ENCODE measurements around the gene PROB1. TPM values are rescaled to one million over a fixed set of nuclear protein-coding genes. Genes with fewer than 3 reads are reported as not detected.

PROB1 gene
- total RNA-seq, 1 donor: 0.99 TPM

DNA sequence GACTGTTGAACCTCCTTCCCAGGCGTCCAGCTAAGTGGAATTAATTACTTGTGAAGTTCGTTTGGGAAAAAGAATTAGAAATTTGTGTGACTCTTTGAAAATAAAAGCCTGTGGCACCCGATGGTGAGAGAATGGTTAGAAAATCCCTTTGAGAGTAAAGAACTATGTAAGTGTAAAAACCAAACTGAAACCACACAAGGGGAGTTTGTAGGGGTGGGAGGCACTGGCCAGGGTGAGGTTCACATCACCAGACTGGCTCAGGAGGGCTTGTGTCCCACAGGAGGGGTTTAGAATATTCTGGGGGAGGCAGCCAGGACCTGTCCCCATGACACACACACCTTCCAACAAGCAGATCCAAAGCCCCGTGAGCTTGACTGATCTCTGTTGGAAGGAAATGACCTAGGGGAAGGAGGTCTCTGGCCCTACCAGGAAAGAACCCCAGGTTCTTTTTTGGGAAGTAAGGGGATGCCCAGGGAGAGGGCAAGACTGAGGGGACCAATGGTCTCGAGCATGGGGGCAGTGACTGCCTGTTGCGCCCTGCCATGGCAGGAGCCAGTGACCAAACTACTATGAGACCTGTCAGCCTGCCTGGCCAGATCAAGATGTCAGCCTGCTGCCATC lies 4.7 kb upstream of the PROB1 start:
- TF ChIP-seq, protein P1, sequence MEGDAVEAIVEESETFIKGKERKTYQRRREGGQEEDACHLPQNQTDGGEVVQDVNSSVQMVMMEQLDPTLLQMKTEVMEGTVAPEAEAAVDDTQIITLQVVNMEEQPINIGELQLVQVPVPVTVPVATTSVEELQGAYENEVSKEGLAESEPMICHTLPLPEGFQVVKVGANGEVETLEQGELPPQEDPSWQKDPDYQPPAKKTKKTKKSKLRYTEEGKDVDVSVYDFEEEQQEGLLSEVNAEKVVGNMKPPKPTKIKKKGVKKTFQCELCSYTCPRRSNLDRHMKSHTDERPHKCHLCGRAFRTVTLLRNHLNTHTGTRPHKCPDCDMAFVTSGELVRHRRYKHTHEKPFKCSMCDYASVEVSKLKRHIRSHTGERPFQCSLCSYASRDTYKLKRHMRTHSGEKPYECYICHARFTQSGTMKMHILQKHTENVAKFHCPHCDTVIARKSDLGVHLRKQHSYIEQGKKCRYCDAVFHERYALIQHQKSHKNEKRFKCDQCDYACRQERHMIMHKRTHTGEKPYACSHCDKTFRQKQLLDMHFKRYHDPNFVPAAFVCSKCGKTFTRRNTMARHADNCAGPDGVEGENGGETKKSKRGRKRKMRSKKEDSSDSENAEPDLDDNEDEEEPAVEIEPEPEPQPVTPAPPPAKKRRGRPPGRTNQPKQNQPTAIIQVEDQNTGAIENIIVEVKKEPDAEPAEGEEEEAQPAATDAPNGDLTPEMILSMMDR (IDR thresholded peaks at IDR 0.05; ENCODE audit: insufficient read depth, low read length): no peak
- DNase-seq (ENCODE audit: low read depth): no peak
- H3K4me3 ChIP-seq (ENCODE audit: low read depth, low read length): no peak overlapping the region

DNA sequence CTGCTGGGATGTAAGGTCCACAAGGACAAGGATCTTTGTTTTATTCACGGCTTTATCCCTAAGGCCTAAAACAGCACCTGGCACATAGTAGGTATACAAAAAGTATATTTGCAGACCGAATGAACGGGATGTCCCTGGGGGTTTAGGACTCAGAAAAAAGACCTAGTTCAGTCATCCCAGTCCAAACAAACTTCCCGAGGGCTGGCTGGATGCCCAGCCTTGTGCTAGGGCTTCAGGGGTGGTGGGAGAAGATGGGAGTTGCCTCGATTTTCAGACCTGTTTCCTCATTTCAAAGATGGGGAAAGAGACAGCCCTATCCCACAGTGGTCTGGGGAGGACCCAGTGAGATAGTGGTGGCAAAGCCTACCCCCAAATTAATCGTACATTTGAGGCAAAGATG lies 3.0 kb upstream of the PROB1 start:
- DNase-seq (ENCODE audit: low read depth): no peak
- H3K4me3 ChIP-seq (ENCODE audit: low read depth, low read length): no peak overlapping the region
- TF ChIP-seq, protein P1 (IDR thresholded peaks at IDR 0.05; ENCODE audit: insufficient read depth, low read length): no peak

DNA sequence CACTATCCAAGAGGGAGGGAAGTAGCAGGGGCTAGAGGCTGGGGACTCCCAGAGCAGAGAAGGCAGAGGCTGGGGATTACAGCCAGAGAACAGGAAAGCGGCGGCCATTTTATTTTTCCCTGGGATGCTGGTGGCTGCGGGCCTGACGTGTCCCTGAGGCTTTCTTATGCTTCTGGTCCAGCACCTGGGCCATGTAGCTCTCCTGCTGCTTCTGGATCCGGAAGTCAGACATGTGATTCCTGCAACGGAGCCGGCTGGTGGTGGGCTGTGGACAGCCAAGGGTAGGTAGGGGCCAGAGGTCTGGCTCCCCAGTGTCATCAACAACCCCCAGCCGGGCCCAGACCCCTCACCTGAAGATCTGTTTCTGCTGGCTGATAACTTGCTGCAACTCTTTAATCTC lies 1.8 kb upstream of the PROB1 start:
- H3K4me3 ChIP-seq (ENCODE audit: low read depth, low read length): no peak overlapping the region
- no peak for DNase-seq (ENCODE audit: low read depth)
- TF ChIP-seq, protein P1 (IDR thresholded peaks at IDR 0.05; ENCODE audit: insufficient read depth, low read length): no peak

DNA sequence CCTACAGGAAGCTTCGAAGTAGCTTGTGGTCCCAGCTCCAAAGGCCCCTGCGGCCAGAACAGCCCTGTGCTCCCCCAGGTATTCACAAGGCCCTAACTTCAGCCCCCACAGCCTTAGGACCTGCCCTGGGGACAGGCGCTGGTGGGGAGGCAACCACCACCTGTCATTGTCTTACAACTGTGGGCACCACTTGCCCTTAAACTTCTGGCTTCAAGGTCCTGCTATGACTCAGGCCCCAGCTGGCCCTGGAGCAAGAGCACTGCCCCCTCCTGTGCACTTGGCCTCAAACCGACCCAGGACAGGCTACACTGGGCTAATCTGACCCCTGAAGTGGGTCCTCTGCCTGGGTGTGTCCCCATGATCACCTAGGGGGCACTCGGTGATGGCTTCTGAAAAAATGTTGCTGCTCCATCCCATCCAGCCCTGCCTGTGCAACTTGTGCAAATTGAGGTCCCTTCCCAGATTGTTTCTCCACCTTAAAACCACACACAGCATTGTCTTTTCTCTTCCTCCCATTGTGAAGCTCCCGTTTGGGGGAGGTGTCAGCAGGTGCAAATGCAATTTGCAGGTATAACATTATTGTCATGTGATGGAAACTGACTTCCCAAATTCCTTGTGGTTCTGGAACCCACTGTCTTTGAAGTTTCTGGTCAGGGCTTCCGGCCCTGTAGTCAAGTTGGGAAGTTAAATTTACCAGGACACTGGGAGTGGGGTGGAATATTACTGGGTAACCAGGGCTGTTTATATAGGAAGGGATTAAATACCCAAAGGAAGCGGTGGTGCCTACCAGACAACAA lies 1.1 kb upstream of the PROB1 start:
- TF ChIP-seq, protein P1 (IDR thresholded peaks at IDR 0.05; ENCODE audit: insufficient read depth, low read length): no peak
- no peak overlapping the region for H3K4me3 ChIP-seq (ENCODE audit: low read depth, low read length)
- DNase-seq (ENCODE audit: low read depth): no peak

DNA sequence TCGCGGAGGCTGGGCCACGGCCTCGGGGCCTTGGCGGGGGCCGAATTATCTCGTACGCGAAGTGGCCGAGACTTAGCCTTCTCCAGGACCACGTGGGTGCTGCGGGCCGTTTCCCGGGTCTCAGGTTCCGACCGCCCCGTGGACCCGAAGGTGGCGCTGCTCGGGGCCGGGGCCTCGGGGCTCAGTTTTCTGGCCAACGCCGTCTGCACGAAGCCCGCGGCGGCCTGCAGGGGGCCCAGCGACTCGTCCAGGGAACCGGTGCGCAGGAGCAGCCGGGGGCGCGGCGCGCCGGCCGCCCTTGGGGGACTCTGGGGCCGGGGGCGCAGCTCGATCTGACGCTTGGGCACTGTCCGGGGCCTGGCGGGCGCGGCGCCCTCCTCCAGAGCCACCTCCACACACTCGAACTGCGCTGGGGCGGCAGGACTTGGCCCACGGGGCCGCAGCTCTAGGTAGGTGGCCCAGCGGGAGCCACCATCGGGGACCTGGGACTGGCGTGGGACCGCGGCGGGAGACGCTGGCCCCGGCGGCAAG lies 716 bp downstream of the PROB1 start:
- TF ChIP-seq, protein P1 (IDR thresholded peaks at IDR 0.05; ENCODE audit: insufficient read depth, low read length): peak; percentile 37
- peak overlapping the region; percentile 22 for H3K4me3 ChIP-seq (ENCODE audit: low read depth, low read length)
- DNase-seq (ENCODE audit: low read depth): no peak

DNA sequence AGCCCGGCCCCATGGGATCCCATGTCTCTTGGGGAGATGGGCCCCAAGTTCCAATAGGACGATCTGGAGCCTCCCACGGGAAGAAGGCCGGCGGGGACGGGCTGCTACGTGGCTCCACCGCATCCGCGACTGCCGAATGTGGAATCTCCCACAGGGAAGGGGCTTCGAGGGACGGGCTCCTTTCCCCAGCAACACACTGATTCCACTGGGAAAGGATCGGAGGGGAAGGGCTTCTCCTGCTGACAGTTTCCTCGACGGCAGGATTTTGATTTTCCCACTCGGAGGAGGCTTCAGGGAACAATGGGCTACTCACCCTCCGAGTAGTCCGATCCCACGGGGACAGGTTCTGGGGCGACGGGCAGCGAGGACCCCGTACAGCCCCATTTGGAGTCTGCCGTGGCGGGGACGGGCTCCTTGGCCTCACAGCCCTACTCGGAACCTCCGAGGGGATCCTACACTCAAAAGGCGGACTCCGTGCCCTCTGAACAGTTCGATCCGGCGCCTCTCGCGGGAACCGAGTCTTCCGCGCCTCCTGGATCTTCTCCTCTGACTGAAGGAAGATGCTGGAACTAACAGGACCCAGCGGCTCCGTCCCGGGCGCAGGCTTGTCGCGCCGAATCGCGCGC lies 1.3 kb downstream of the PROB1 start:
- TF ChIP-seq, protein P1 (IDR thresholded peaks at IDR 0.05; ENCODE audit: insufficient read depth, low read length): no peak
- H3K4me3 ChIP-seq (ENCODE audit: low read depth, low read length): peak overlapping the region; percentile 22
- DNase-seq (ENCODE audit: low read depth): no peak

Data from fibroblast of the aortic adventitia (primary cell).